Ishikawa (cell line): Measurements from ENCODE around the gene CTSW.
A peak's percentile ranks its signal among the peaks of the same experiment; 100 is the strongest.

Experiments
- CREB1 ChIP-seq: IDR thresholded peaks from 2 replicates; pipeline ENCODE4 v1.6.1; 2012; ENCODE audit warnings: low read depth
- EGR1 ChIP-seq: IDR thresholded peaks from 2 replicates; pipeline ENCODE4 v1.6.1; 2012
- EP300 ChIP-seq: IDR thresholded peaks from 2 replicates; pipeline ENCODE4 v1.6.1; 2012; ENCODE audit warnings: borderline replicate concordance
- NFIC ChIP-seq: IDR thresholded peaks from 2 replicates; pipeline ENCODE4 v1.6.1; 2012
- TAF1 ChIP-seq: IDR thresholded peaks from 2 replicates; pipeline ENCODE4 v1.6.1; 2012; ENCODE audit warnings: low read depth, mild to moderate bottlenecking
- TCF12 ChIP-seq: IDR thresholded peaks from 2 replicates; pipeline ENCODE4 v1.6.1; 2012; ENCODE audit warnings: low read depth
- USF1 ChIP-seq: IDR thresholded peaks from 2 replicates; pipeline ENCODE4 v1.6.1; 2012
- ZBTB7A ChIP-seq: IDR thresholded peaks from 2 replicates; pipeline ENCODE4 v1.6.1; 2012; ENCODE audit warnings: low read depth

GRCh38 chr11:65919573-65920371, 40.1 kb downstream of the CTSW start:
- TF ChIP-seq USF1 (no peak), CREB1 (no peak), NFIC (no peak), ZBTB7A (0 out of 2 replicates have a peak, but pooled peaks have one; percentile 61), TAF1 (peak; percentile 27; the same call in 1 of the 2 replicates), EP300 (no peak), TCF12 (no peak), EGR1 (no peak)
